GM21717 (cell line): ENCODE data around the gene C3.
"Not testable (repeated sequence)": the region's sequence is repeated elsewhere in the genome, so short reads cannot be mapped to it uniquely, and the experiment has no call there.

Experiments
- ATAC-seq: cut with Tn5 transposase; IDR thresholded peaks from one replicate; pipeline ENCODE4 v1.9.1; 2021; ENCODE audit warnings: mild to moderate bottlenecking, moderate library complexity; ENCODE audit not compliant: unreplicated experiment

C3 gene

DNA sequence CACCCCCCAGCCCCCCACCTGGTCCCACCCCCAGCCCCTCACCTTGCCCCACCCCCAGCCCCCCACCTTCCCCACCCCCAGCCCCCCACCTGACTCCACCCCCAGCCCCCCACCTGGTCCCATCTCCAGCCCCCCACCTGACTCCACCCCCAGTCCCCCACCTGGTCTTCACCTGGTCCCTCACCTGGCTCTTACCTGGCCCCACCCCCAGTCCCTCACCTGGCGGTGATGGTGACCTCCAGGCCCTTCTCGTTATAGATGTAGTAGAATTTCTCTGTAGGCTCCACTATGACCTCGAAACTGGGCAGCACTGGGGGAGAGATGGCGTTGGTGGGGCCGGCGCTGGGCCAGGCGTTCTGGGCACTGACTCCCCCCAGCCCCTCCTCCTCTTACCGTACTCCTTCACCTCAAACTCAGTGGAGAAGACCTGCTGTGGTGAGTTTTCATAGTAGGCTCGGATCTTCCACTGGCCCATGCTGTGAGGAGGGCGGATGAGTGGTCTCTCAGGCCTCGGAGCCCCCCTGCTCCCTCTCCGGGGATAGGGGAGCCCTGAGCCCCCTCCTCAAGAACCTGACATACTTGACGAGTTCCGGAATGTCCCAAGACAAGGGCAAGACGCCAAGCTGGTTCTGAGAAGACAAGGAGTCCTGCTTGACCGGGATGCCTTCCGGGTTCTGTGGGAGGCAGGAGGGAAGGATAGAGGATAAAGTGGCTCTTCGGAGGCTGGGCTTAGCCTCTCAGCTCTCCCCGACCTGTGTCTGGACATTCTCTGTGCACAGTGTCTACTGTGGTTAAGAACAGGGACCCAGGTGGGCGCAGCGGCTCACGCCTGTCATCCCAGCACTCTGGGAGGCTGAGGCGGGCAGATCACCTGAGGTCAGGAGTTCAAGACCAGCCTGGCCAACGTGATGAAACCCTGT, 6.4 kb downstream of the C3 start:
- ATAC-seq = no peak

DNA sequence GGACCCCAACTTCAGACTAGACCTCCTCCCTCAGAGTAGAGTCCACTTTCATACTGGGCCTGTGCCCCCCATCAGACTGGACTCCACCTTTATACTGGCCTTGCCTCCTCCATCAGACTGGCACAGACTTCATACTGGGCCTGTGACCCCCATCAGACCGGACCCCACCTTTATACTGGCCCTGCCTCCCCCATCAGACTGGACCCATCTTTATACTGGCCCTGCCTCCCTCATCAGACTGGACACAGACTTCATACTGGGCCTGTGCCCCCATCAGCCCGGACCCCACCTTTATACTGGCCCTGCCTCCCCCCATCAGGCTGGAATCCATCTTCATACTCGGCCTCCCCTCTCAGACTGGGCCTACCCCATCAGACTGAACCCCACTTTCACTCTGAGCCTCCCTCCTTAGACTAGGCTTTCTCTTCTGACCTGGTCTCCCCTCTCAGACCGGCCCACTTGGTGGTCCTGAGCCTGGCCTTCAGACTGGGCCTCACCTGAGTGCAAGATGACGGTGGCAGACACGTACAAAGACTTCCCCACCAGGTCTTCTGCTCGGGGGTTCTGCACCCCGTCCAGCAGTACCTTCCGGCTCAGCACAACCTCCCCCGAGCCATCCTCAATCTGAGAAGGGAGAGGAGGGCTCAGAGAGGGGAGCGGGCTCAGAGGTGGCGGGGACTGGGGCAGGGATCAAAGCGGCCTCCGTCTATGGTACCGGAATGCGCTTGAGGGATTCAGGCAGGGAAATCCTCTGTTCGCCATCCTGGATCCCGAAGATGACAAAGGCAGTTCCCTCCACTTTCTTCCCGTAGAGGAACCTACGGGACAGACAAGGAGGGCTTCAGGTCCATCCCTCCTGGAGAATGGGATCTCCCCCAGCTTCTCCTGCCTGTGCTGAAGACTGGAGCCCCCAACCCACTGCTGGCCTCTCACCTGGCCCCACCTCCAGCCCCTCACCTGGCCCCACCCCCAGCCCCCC, 7.5 kb downstream of the C3 start:
- no peak for ATAC-seq

DNA sequence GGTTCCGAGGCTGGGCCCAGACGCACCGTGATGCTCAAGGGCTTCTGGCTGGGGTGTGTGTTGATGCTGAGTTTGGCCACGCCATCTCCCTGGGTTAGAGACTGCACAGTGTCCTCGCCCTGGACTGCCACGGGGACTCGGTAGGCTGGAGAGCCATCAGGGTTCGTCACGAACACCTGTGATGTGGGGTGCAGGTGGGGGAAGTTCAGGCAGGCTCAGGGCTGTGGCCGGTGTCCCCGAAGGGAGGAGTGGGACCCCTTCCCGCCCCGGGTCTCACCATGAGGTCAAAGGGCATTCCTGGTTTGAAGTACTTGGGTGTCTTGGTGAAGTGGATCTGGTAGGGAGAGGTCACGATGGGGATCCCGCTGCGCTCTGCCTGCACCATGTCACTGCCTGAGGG, 8.2 kb downstream of the C3 start:
- no peak for ATAC-seq

DNA sequence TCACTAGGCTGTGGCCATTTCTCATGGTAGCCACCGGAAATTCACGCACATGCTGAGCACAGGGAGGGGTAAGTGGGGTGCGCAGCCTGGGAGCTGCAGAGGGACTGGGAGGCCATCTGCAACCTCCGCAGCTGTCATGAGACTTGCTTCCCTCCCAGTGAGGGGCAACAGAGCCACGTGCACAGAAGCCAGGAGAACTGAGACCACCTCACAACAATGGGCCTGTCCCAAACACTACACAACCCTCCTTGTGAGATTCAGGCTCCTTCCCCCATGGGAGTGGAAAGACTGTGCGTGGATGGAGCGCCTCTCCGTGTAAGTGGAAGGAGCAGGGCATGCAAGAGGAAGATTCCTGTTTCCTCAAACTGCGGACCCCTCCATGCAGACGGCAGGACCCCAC, 8.8 kb downstream of the C3 start:
- ATAC-seq = no peak

DNA sequence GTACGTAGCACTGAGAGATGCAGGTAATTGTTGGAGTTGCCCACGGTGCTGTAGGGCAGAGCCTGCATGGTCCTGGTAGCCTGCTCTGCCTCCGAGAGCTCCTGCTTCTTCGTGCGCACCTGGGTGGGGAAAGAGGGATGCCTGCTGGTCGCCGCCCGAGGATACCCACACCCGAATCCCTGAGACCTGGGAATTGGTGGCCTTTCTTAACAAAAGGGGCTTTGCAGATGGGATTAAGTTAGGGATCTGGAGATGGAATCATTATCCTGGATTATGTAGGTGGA, 9.4 kb downstream of the C3 start:
- no peak for ATAC-seq

DNA sequence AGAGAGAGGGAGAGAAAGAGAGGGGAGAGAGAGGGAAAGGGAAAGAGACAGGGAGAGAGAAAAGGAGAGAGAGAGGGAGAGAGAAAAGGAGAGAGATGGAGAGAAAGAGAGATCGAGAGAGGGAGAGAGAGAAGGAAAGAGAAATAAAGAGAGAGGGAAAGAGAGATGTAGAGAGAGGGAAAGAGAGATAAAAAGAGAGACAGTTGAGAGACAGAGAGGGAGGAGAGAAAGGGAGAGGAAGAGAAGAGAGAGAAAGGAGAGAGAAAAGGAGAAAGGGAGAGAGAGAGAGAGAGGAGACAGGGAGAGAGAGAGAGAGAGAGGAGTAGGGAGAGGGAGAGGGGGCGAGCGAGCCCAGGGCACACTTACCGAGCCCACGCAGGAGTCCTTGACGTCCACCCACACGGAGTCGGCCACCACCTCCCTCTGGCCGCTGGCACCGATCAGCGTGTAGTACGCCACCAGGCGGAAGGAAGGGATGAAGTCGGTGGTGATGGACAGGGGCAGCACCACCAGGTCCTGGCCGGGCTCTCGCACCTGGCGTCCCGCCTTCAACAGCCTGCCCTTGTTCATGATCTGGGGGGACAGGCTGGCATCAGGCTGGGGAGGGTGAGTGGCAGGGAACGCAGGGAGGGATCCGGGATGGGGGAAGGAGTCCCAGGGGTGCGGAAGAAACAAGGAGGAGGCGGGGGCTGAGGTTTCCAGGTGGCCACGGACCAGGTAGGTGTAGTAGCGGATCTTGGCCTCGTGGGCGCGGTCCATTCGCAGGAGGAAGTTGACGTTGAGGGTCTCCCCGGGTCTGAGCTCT, 10.0 kb downstream of the C3 start:
- no peak for ATAC-seq

DNA sequence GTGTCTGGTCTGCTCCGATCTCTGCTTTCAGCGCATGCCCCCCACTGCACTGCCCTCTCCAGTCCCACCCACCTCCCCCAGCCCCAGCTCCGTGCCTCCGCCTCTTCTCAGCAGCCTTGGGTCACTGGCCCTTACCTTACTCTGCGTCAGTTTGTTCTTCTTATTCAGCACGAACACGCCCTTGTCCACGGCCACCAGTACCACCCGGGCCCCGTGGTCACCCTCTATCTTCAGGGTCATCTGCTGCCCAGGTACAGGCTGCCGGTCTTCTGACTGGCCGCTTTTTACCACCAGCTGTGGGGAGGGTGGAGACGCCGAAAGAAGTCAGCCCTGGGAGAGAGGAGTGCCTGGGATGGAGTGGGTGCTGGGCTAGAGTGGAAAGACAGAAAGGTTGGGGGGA, 10.9 kb downstream of the C3 start:
- no peak for ATAC-seq

DNA sequence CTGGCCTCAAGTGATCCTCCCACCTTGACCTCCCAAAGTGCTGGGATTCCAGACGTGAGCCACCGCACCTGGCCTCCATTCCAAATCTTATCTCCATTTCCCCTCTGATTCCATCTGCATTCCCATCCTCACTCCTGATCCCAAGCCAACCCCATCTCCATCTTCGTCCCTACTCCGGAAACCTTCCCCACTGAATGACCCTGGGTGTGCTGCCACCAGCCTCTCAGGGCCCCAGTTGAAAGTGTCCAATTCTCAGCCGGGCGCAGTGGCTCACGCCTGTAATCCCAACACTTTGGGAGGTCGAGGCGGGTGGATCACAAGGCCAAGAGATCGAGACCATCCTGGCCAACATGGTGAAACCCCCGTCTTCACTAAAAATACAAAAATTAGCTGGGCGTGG, 11.5 kb downstream of the C3 start:
- not testable (repeated sequence) for ATAC-seq

DNA sequence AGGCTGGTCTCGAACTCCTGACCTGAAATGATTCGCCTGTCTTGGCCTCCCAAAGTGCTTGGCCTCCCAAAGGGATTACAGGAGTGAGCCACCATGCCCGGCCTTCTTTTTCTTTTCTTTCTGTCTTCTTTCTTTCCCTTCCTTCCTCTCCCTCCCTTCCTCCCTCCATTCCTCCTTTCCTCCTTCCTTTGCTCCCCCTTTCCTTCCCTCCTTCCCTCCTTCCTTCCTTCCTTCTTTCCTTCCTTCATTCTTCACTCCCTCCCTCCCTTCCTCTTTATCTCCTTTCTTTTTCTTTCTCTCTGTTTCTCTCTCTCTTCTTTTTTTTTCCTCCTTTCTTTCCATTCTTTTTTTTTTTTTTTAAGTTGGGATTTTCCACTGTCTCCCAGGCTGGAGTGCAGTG, 12.1 kb downstream of the C3 start:
- no peak for ATAC-seq

DNA sequence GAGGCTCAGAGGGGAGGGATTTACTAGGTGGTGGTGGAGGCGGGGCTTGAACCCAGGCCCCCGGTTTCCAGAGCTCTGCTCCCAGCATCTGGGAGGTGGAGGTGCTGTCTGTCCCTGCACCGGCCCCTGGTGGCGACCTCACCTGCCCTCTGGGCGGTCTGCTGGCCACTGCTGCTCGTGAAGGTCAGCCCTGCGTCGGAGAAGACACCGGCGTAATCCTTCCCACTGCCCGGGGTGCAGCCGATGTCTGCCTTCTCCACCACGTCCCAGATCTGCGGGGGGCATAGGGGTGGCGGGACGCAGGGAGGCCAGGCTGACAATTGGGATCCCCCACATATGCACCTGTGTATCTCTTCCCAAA, 12.8 kb downstream of the C3 start:
- ATAC-seq = no peak

DNA sequence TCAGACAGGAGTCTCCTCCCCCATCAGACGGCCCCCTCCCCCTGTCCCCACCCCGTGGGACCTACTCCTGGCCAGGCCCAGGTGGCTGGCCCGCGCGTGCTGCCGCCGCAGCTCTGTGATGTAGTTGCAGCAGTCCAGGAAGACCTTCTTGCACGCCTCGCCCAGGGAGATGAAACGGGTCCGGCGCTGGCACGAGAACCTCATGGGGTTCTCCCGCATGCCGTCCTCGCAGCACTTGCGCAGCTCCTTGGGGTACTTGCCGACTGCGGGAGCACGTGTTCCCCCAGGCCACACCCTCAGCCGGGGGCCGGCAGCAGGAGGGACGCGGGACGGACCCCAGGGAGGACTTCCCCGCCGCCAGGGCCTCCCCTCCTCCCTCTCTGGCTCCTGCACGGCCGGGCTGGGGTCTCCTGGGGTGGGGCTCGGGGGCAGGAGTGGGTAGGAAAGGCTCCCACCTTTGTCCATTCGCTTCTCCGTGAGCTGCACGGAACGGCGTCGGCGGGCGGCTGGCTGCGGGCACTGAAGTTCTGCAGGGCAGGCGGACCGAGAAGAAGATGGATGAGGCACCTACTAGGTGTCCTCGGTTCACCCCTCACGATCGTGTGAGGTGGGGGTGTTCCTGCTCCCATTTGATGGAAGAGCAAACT, 13.3 kb downstream of the C3 start:
- no peak for ATAC-seq

DNA sequence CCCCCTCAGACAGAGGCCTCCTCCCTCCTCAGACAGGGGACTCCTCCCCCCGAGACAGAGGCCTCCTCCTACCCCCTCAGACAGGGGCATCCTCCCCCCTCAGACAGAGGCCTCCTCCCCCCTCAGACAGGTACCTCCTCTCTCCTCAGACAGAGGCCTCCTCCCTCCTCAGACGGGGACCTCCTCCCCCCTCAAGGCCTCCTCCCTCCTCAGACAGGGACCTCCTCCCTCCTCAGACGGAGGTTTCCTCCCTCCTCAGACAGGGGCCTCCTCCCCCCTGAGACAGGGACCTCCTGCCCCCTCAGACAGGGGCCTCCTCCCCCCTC, 13.9 kb downstream of the C3 start:
- ATAC-seq = no peak

DNA sequence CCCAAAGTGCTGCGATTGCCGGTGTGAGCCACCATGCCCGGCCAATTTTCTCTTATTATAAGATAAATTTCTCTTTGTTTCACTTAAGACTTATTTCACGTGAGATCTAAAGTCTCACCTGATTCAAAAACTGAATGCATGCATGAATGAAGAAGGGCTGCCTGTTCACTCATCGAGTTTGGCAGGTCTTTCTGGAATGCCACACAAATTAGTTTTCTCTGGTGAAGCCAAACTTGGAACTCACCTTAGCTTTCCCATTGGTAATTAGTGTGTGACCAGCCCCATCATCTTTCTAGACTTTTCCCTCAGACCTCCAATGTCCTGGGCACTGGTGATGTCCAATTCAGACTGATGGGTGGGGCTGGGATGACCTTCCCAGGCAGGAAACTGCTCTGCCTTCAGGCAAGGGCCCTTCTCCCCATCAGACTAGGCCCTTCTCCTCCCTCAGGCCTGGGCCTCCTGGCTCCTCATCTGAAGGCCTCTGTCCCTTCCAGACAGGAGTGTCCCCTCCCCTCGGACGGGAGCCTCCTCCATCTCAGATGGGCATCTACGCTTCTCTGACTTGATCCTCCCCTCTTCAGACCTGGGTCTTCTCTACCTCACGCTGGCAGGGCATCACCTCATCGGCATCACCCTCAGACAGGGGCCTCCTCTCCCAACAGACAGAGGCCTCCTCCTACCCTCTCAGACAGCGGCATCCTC, 14.4 kb downstream of the C3 start:
- no peak for ATAC-seq

DNA sequence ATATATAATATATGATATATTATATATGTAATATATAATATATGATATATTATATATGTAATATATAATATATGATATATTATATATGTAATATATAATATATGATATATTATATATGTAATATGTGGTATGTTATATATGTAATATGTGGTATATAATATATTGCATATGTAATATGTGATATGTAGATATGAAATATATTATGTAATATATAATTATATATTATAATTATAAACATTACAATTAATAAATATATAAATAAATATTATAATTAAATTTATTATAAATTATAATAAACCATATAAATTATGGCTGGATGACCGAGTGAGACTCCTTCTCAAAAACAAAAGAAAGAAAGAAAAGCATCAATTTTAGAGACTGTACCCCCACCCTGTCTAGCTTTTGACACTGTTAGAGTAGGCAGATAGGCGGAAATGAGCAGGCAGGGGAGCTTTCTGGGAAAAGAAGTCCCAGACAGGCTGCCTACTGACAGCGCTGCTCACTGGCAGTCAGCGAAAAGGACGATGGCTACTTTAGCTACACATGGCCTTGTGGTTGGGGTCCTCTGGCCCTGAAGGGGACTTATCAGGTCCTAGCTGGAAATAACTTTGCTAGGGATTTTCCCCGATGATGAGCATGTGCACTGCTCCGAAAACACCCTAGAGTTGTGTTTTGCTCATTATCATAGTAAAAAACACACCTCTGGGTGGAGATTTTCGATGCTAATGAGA, 19.7 kb downstream of the C3 start:
- no peak for ATAC-seq

DNA sequence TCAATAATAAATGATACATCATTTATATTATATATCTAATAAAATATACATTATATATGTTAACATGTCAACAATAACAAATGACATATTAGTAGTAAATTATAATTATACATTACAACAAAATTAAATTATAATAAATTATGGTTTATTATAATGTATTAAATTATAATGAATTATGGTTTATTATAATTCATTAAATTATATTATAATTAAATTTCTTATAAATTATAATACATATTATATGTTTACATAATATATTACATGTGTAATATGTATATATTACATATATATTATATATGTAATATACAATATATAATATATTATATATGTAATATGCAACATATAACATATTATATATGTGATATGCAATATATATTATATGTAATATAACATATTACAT, 20.5 kb downstream of the C3 start:
- no peak for ATAC-seq

DNA sequence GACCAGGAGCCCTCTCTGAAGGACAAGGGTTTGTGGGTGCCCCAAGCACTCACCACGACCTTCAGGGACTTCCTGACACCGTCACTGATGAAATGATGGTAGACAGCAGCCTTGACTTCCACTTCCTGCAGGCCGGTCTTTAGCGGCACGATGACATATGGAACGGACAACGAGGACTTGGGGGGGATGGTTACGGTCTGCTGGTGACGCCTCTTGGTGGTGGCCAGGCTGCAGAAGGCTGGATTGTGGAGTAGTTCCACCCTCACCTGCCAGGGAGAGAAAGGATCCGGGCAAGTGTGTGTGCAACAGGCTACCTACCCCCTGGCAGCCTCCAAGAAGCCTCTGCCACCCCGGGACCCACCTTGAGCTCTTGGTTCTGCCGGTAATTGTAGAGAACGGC, 23.2 kb downstream of the C3 start:
- ATAC-seq = no peak

DNA sequence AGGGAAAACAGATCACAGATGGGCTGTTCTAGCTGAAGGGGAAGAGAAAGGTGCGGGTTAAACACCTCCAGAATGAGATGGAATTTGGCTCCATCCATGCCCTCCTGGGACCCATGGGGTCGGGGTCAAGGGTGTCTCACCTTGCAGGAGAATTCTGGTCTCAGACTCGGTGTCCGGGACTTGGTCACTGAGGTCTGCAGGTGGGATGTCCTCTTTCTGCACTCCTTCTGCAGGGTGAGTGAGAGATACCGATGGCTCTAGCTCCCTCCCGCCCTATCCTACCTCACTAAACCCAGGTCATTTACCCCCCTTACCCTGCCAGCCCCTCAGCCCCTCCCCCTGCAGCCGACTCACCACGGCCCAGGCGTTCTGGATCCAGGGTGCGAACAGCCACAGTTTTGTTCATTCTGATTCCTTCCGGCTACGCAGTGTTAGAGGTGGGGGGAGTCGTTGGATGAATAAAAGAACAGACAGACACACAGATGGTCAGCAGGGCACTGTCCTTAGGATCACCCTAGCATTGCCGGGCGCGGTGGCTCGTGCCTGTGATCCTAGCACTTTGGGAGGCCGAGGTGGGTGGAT, 24.1 kb downstream of the C3 start:
- no peak for ATAC-seq

DNA sequence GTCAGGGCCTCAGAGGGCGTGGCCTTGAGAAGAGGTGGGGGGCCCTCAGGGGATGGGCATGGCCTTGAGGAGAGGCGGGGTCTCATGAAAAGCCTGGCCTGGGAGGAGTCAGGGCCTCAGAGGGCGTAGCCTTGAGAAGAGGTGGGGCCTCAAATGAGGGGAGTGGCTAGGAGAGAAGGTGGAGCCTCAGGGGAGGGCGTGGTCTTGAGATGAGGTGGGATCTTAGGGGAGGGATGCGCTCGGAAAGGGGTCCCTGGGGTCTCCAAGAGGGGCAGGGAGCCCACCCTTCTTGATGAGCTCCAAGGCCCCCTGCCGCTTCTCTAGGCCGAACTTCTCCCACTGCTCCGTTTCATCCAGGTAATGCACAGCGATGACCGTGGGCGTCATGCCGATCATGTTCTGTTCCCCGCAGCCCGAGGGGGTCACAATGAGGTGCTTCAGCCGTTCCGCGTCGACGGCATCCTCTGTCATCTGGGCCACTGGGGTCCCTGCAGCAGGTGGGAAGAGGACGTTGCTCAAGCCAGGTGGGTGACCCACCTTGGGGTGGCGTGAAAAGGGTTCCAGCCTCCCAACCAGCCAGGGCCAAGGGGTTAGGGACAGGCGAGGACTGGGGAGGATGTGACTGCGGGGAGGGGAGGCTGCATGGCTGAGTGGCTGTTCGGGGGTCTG, 26.2 kb downstream of the C3 start:
- no peak for ATAC-seq

DNA sequence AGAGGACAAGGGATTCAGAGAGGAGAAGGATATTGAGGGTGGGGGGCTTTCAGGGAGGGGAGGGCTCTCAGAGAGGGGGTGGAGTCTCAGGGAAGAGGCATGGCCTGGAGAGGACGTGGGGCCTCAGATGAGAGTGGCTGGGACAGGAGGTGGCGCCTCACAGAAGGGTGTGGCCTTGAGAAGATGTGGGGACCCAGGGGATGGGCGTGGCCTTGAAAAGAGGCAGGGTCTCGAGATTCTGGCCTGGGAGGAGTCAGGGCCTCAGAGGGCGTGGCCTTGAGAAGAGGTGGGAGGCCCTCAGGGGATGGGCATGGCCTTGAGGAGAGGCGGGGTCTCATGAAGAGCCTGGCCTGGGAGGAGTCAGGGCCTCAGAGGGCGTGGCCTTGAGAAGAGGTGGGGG, 26.8 kb downstream of the C3 start:
- ATAC-seq = no peak
